Heart right ventricle (tissue), 16 donors: ENCODE results near the gene POC1B. TPM values are rescaled to one million over a fixed set of nuclear protein-coding genes. Genes with fewer than 3 reads are reported as not detected.

Source experiments
- ATAC-seq, 8 donors: fragments of 200-7000 bp; cut with Tn5 transposase; one replicate each; pipeline ENCODE4 v1.9.1; 2020; ENCODE audit warnings: mild to moderate bottlenecking in 8 of 8, moderate library complexity in 8 of 8, moderate number of reproducible peaks in 1 of 8
- DNase-seq, 2 donors: peaks; one replicate each; pipeline ENCODE4 v3.0.0-alpha.2; 2020
- H3K27ac ChIP-seq, 10 donors: fragments of 200-600 bp; sonication (generic) in 2 of 10; one replicate each; pipeline versions ENCODE4 v1.5.0 to v1.8.0; 2020 to 2022; ENCODE audit warnings: mild to moderate bottlenecking in 3 of 10
- H3K27me3 ChIP-seq, 7 donors: fragments of 200-600 bp; one replicate each; pipeline ENCODE4 v1.8.0; 2021 to 2022; ENCODE audit warnings: mild to moderate bottlenecking in 2 of 7
- H3K36me3 ChIP-seq, 9 donors: fragments of 200-600 bp; sonication (generic) in 1 of 9; one replicate each; pipeline versions ENCODE4 v1.5.0 to v1.8.0; 2020 to 2022; ENCODE audit warnings: mild to moderate bottlenecking in 2 of 9
- H3K4me1 ChIP-seq, 9 donors: fragments of 200-600 bp; sonication (generic) in 1 of 9; one replicate each; pipeline versions ENCODE4 v1.5.0 to v1.8.0; 2020 to 2022; ENCODE audit warnings: mild to moderate bottlenecking in 4 of 9
- H3K4me3 ChIP-seq, 10 donors: fragments of 200-600 bp; sonication (generic) in 2 of 10; one replicate each; pipeline versions ENCODE4 v1.5.0 to v1.8.0; 2020 to 2022; ENCODE audit warnings: mild to moderate bottlenecking in 7 of 10, moderate library complexity in 2 of 10
- H3K9me3 ChIP-seq, 11 donors: fragments of 200-600 bp in 10 of 11; sonication (generic) in 2 of 11; one replicate each; pipeline versions ENCODE4 v1.5.0 to v1.8.0; 2013 to 2022; ENCODE audit warnings: mild to moderate bottlenecking in 2 of 11, control low read depth in 1 of 11, moderate library complexity in 1 of 11
- CTCF ChIP-seq, 9 donors: fragments of 200-600 bp; sonication (generic) in 2 of 9; IDR thresholded peaks; one replicate each; pipeline versions ENCODE4 v1.5.0 to v1.8.0; 2021 to 2022; ENCODE audit warnings: antibody characterized with exemption in 9 of 9, mild to moderate bottlenecking in 5 of 9, moderate library complexity in 1 of 9
- WGBS, 2 donors: extraction: QIAGEN DNeasy Blood & Tissue Kit; methylation state at CpG; one replicate each; pipeline ENCODE4 v1.1.7; 2013; ENCODE audit warnings: inconsistent platforms in 1 of 2; 5-methylcytosine and 5-hydroxymethylcytosine counted together
- intact Hi-C, 10 donors: fragments of 100-400 bp; cut with DNase I; formaldehyde crosslinking; loops; one replicate each; pipeline versions ENCODE4 v1.11.1 to v1.14.2; 2022
- polyA plus RNA-seq, 2 donors: library from polyadenylated mRNA; stranded (reverse); fragments of 200-250 nt; gene quantifications; one replicate each; pipeline ENCODE4 v1.2.3, GENCODE V29; 2013
- total RNA-seq, 10 donors: library from RNA; stranded (reverse); fragmentation: NEBNext Ultra II Directional in 3 of 10; extraction: Animal tissue kit (Norgen Biotek cat#: 25700) in 3 of 10; gene quantifications; one replicate each; pipeline versions ENCODE4 v1.2.1 to v1.2.4, GENCODE V29; 2021 to 2023
- donor health status: Arrhythmogenic right ventricular cardiomyopathy.
- donor health status: ischemic (EF 13 %, LVEDD 7.1; RV severe dilation, severe dysfunction).
- donor health status: healthy with polysubstance abuse.
- donor health status: DM: no; HTN: yes; CAD: no.
- donor health status: DM: no; HTN: no; CAD: no.
- donor health status: ischemic (EF 25% LVEDD 6.9; RV normal size, moderate dysfunction).
- donor health status: ischemic (EF 25% LVEDD 5.7; RV mildly dilated, moderate dysfunction).
- donor health status: healthy.
- donor health status: DM: yes; HTN: yes; CAD: no.
- donor health status: Ischemic cardiomyopathy.
- donor health status: ischemic (EF 35%, LVEDD 5.7; RV mildly dilated, moderate dysfunction).
- donor health status: nonischemic (EF 11% LVEDD 7.7; RV severe dilation, severe dysfunction).
- donor health status: DM: yes; HTN: yes; CAD: no.
- donor health status: PGD.
- donor health status: ischemic (EF 29% LVEDD 5.4; RV normal size, mild dysfunction).
- donor health status: nonischemic (EF 23%, LVEDD 6.1; RV moderate dilation, normal function).

Gene POC1B
- total and polyA plus RNA-seq, 12 donors = 4.8 to 10.4 (median 8.0) TPM

GRCh38 chr12:89454080-89454848 is 71.6 kb downstream of the POC1B start:
- intact Hi-C loops = loop anchor here in 8 of 10 donors (5.0 to 10.0 kb wide), 7 partner anchors 59 to 289 kb away; partner anchors contain the start of gene DUSP6 (in 4 of the 8)
- Histone ChIP-seq H3K27ac (peak overlapping the region in 9 of 10 donors; percentile 50 to 85 (median 69)), H3K27me3 (no peaks in the 10 kb centered on the region), H3K9me3 (no peaks in the 10 kb centered on the region), H3K36me3 (no peaks in the 10 kb centered on the region), H3K4me3 (peak overlapping the region in 3 of 10 donors; percentile 3 to 5 (median 4)), H3K4me1 (peaks cover 0 to 43% (median 41%) of the 10 kb centered on the region in 9 donors)
- ATAC-seq (peak; percentile 46 to 74 (median 61)), DNase-seq (peak in 1 of 2 donors; percentile 25)
- WGBS, 2 donors = 27 to 37% methylated on average over 7 of the region's 7 CpGs
- TF ChIP-seq CTCF (IDR thresholded peaks at IDR 0.05) = no peak

GRCh38 chr12:89453121-89453978 is 72.5 kb downstream of the POC1B start:
- peak; percentile 84 to 93 (median 88) for ATAC-seq
- Histone ChIP-seq H3K27ac (peak overlapping the region; percentile 30 to 85 (median 69)), H3K4me1 (peaks cover 0 to 43% (median 41%) of the 10 kb centered on the region in 9 donors), H3K27me3 (no peaks in the 10 kb centered on the region), H3K9me3 (no peaks in the 10 kb centered on the region), H3K4me3 (peak overlapping the region in 3 of 10 donors; percentile 3 to 5 (median 4)), H3K36me3 (no peaks in the 10 kb centered on the region)
- DNase-seq = peak in 1 of 2 donors; percentile 23
- intact Hi-C loops = loop anchor here in 8 of 10 donors (2.0 to 10.0 kb wide), 9 partner anchors 59 to 289 kb away; partner anchors contain the start of gene DUSP6 (in 6 of the 8)
- 43 to 49% methylated on average over 6 of the region's 6 CpGs for WGBS, 2 donors
- no peak for TF ChIP-seq CTCF (IDR thresholded peaks at IDR 0.05)

- intact Hi-C loops = loop anchor here in 8 of 10 donors (2.0 to 10.0 kb wide), 9 partner anchors 57 to 287 kb away; partner anchors contain the start of gene DUSP6 (in 6 of the 8)
- peaks cover 0 to 43% (median 41%) of the 10 kb centered on the region in 9 donors for H3K4me1 ChIP-seq
Observed at GRCh38 chr12:89451841-89452251, 74.0 kb downstream of the POC1B start.

More at GRCh38 chr12:89451841-89452251, 74.0 kb downstream of the POC1B start:
- peak; percentile 35 to 38 for DNase-seq
- 31 to 41% methylated on average over 9 of the region's 9 CpGs for WGBS, 2 donors
- H3K27ac ChIP-seq = peak overlapping the region in 9 of 10 donors; percentile 24 to 85 (median 71)
- H3K36me3 ChIP-seq = no peaks in the 10 kb centered on the region
- H3K27me3 ChIP-seq = no peaks in the 10 kb centered on the region
- TF ChIP-seq CTCF (IDR thresholded peaks at IDR 0.05) = no peak
- peak overlapping the region in 2 of 10 donors; percentile 0 to 7 for H3K4me3 ChIP-seq
- peak; percentile 53 to 78 (median 72) for ATAC-seq
- no peaks in the 10 kb centered on the region for H3K9me3 ChIP-seq
